Breast epithelium (tissue), 4 donors: ENCODE results near the gene HOXA5. TPM values are rescaled to one million over a fixed set of nuclear protein-coding genes. Genes with fewer than 3 reads are reported as not detected.

Experiments
- DNase-seq, 2 donors: peaks; one replicate each; pipeline ENCODE4 v3.0.0-alpha.2; 2019; ENCODE audit warnings: low spot score in 2 of 2
- H3K27ac ChIP-seq, 2 donors: fragments of 200-600 bp; sonication (generic) in 1 of 2; one replicate each; pipeline ENCODE4 v1.5.1; 2016 to 2019; ENCODE audit warnings: mild to moderate bottlenecking in 1 of 2
- H3K27me3 ChIP-seq, 2 donors: fragments of 200-600 bp; sonication (generic) in 1 of 2; one replicate each; pipeline versions ENCODE4 v1.5.1 to v1.6.0; 2017 to 2019; ENCODE audit warnings: control low read depth in 1 of 2, mild to moderate bottlenecking in 1 of 2
- H3K36me3 ChIP-seq: fragments of 200-600 bp; one replicate; pipeline ENCODE4 v1.5.1; 2019
- H3K4me1 ChIP-seq, 2 donors: fragments of 200-600 bp; sonication (generic); one replicate each; pipeline ENCODE4 v1.5.1; 2016 to 2019; ENCODE audit warnings: control low read depth in 1 of 2
- H3K4me3 ChIP-seq, 3 donors: fragments of 200-600 bp; sonication (generic); 1 replicate in 2 of 3; 2 replicates in 1 of 3; pipeline ENCODE4 v1.5.1; 2016 to 2019; ENCODE audit warnings: mild to moderate bottlenecking in 3 of 3, moderate library complexity in 2 of 3
- H3K9me3 ChIP-seq, 2 donors: fragments of 200-600 bp; sonication (generic) in 1 of 2; one replicate each; pipeline ENCODE4 v1.5.1; 2016 to 2019; ENCODE audit warnings: control low read depth in 1 of 2
- CTCF ChIP-seq, 3 donors: fragments of 450-650 bp; IDR thresholded peaks; one replicate each; pipeline ENCODE4 v1.5.1; 2016 to 2017; ENCODE audit warnings: antibody characterized with exemption in 3 of 3, mild to moderate bottlenecking in 3 of 3, moderate library complexity in 3 of 3
- POLR2A ChIP-seq: fragments of 450-650 bp; IDR thresholded peaks from one replicate; pipeline ENCODE4 v1.6.1; 2016; ENCODE audit warnings: antibody characterized with exemption, mild to moderate bottlenecking, moderate library complexity
- POLR2AphosphoS5 ChIP-seq, 3 donors: sonication (generic); formaldehyde crosslinking; IDR thresholded peaks; one replicate each; pipeline ENCODE4 v1.6.1; 2017; ENCODE audit warnings: antibody characterized with exemption in 3 of 3
- intact Hi-C: fragments of 100-400 bp; cut with DNase I; formaldehyde crosslinking; loops from one replicate; pipeline ENCODE4 v1.15.1; 2023; ENCODE audit warnings: low total_unique reads
- total RNA-seq, 3 donors: library from RNA; depleted of rRNA; stranded (reverse); fragments of >200 nt; gene quantifications; one replicate each; pipeline ENCODE4 v1.1.0, GENCODE V29; 2016

The HOXA5 gene
- total RNA-seq, 3 donors from 2014 or later: 11.5 to 48.7 (median 22.6) TPM

- no peaks in the 10 kb centered on the region for H3K36me3 ChIP-seq
- H3K27me3 ChIP-seq: peaks cover 1 to 3% of the 10 kb centered on the region in 2 donors
- H3K27ac ChIP-seq: no peak overlapping the region
- no peaks in the 10 kb centered on the region for H3K9me3 ChIP-seq
- intact Hi-C loops: no loop called here
- no peak overlapping the region for H3K4me3 ChIP-seq
- no peak for TF ChIP-seq CTCF (IDR thresholded peaks at IDR 0.05)
- no peak for TF ChIP-seq POLR2AphosphoS5 (IDR thresholded peaks at IDR 0.05)
- TF ChIP-seq POLR2A: no peak
- peaks cover 0 to 3% of the 10 kb centered on the region in 2 donors for H3K4me1 ChIP-seq
- DNase-seq: no peak
Measured at GRCh38 chr7:27093184-27093895, 50.1 kb downstream of the HOXA5 start.

- no peak for TF ChIP-seq CTCF (IDR thresholded peaks at IDR 0.05)
- TF ChIP-seq POLR2A: no peak
- TF ChIP-seq POLR2AphosphoS5 (IDR thresholded peaks at IDR 0.05): no peak
- no peaks in the 10 kb centered on the region for H3K4me1 ChIP-seq
- H3K9me3 ChIP-seq: no peaks in the 10 kb centered on the region
- peaks cover 3 to 8% of the 10 kb centered on the region in 2 donors for H3K27me3 ChIP-seq
- H3K36me3 ChIP-seq: no peaks in the 10 kb centered on the region
- no peak overlapping the region for H3K27ac ChIP-seq
- H3K4me3 ChIP-seq: no peak overlapping the region
- intact Hi-C loops: no loop called here
- no peak for DNase-seq
Measured at GRCh38 chr7:27092819-27093110, 50.7 kb downstream of the HOXA5 start.

- H3K9me3 ChIP-seq: no peaks in the 10 kb centered on the region
- no peaks in the 10 kb centered on the region for H3K4me1 ChIP-seq
- TF ChIP-seq POLR2AphosphoS5 (IDR thresholded peaks at IDR 0.05) (no peak), POLR2A (no peak), CTCF (IDR thresholded peaks at IDR 0.05) (no peak)
- H3K36me3 ChIP-seq: no peaks in the 10 kb centered on the region
- no peak overlapping the region for H3K4me3 ChIP-seq
- DNase-seq: no peak
- intact Hi-C loops: no loop called here
- H3K27me3 ChIP-seq: peaks cover 3 to 13% of the 10 kb centered on the region in 2 donors
- no peak overlapping the region for H3K27ac ChIP-seq
Measured at GRCh38 chr7:27091941-27092818, 51.3 kb downstream of the HOXA5 start.

GRCh38 chr7:27091105-27091504 lies 52.4 kb downstream of the HOXA5 start:
- Histone ChIP-seq H3K9me3 (no peaks in the 10 kb centered on the region), H3K36me3 (no peaks in the 10 kb centered on the region), H3K4me1 (no peaks in the 10 kb centered on the region), H3K27ac (no peak overlapping the region), H3K27me3 (peaks cover 3 to 13% of the 10 kb centered on the region in 2 donors), H3K4me3 (no peak overlapping the region)
- TF ChIP-seq CTCF (IDR thresholded peaks at IDR 0.05): no peak
- TF ChIP-seq POLR2A: no peak
- no peak for TF ChIP-seq POLR2AphosphoS5 (IDR thresholded peaks at IDR 0.05)
- no peak for DNase-seq
- intact Hi-C loops: no loop called here

Other genes with a start within 250 kb of the HOXA5 start
- under 1 TPM; 0.33 to 0.80 (median 0.44) TPM for gene HOXA1, start 47.7 kb downstream of the HOXA5 start, total RNA-seq
- gene HOXA2, start 41.0 kb downstream of the HOXA5 start, total RNA-seq: 1 to 10 TPM in 2 of 3 donors, under 1 TPM in 1; 0.80 to 5.4 (median 1.3) TPM
- 1 to 10 TPM in 2 of 3 donors, under 1 TPM in 1; 0.80 to 2.8 (median 2.0) TPM for gene HOXA4, start 12.9 kb downstream of the HOXA5 start, total RNA-seq
- 10 to 100 TPM in 1 of 3 donors, 1 to 10 TPM in 2; 7.9 to 16.0 (median 9.0) TPM for gene HOXA6, start 4.1 kb upstream of the HOXA5 start, total RNA-seq
- gene HOXA3, start 8.9 kb upstream of the HOXA5 start, total RNA-seq: 1 to 10 TPM; 4.5 to 6.4 (median 4.6) TPM
- 1 to 10 TPM; 4.6 to 8.8 (median 6.2) TPM for gene HOXA7, start 13.0 kb upstream of the HOXA5 start, total RNA-seq
- 10 to 100 TPM in 1 of 3 donors, 1 to 10 TPM in 2; 7.5 to 18.4 (median 9.0) TPM for gene HOXA9, start 21.9 kb upstream of the HOXA5 start, total RNA-seq
- gene HOXA10, start 30.6 kb upstream of the HOXA5 start, total RNA-seq: 10 to 100 TPM in 1 of 3 donors, 1 to 10 TPM in 2; 2.3 to 21.1 (median 5.2) TPM
- 1 to 10 TPM in 1 of 3 donors, not detected in 2; 1.9 TPM for gene HOXA11, start 41.6 kb upstream of the HOXA5 start, total RNA-seq
- under 1 TPM in 2 of 3 donors, not detected in 1; 0.16 to 0.33 TPM for gene HOXA13, start 56.4 kb upstream of the HOXA5 start, total RNA-seq
- gene EVX1, start 99.1 kb upstream of the HOXA5 start, total RNA-seq: not detected